ENCODE measurements around the gene ASRGL1.

The ASRGL1 gene

GRCh38 chr11:62430425-62430824, 93.2 kb downstream of the ASRGL1 start:
- Mint-ChIP-seq H3K4me3 (no peak overlapping the region), H3K9me3 (no peaks in the 10 kb centered on the region), H3K27me3 (no peaks in the 10 kb centered on the region), H3K27ac (no peak overlapping the region), H3K36me3 (ENCODE audit: low read depth) (no peaks in the 10 kb centered on the region), H3K4me1 (ENCODE audit: low read depth) (peaks cover 50% of the 10 kb centered on the region)
- no peak for DNase-seq

- Mint-ChIP-seq H3K4me1 (ENCODE audit: low read depth) (peaks cover 53% of the 10 kb centered on the region), H3K4me3 (no peak overlapping the region), H3K9me3 (no peaks in the 10 kb centered on the region), H3K36me3 (ENCODE audit: low read depth) (no peaks in the 10 kb centered on the region), H3K27ac (no peak overlapping the region), H3K27me3 (no peaks in the 10 kb centered on the region)
- DNase-seq: no peak
Observed at GRCh38 chr11:62431171-62431901, 94.1 kb downstream of the ASRGL1 start.

GRCh38 chr11:62432695-62433094, 95.4 kb downstream of the ASRGL1 start:
- Mint-ChIP-seq H3K9me3 (no peaks in the 10 kb centered on the region), H3K27me3 (no peaks in the 10 kb centered on the region), H3K36me3 (ENCODE audit: low read depth) (no peaks in the 10 kb centered on the region), H3K4me1 (ENCODE audit: low read depth) (peaks cover 41% of the 10 kb centered on the region), H3K4me3 (no peak overlapping the region), H3K27ac (no peak overlapping the region)
- no peak for DNase-seq

GRCh38 chr11:62433141-62433903, 96.1 kb downstream of the ASRGL1 start:
- no peak overlapping the region for H3K27ac Mint-ChIP-seq
- no peak for DNase-seq
- no peaks in the 10 kb centered on the region for H3K36me3 Mint-ChIP-seq (ENCODE audit: low read depth)
- H3K4me3 Mint-ChIP-seq: no peak overlapping the region
- H3K4me1 Mint-ChIP-seq (ENCODE audit: low read depth): peaks cover 36% of the 10 kb centered on the region
- H3K27me3 Mint-ChIP-seq: no peaks in the 10 kb centered on the region
- H3K9me3 Mint-ChIP-seq: no peaks in the 10 kb centered on the region

GRCh38 chr11:62433904-62434276, 96.6 kb downstream of the ASRGL1 start:
- peaks cover 30% of the 10 kb centered on the region for H3K4me1 Mint-ChIP-seq (ENCODE audit: low read depth)

GRCh38 chr11:62435846-62436660, 98.8 kb downstream of the ASRGL1 start:
- Mint-ChIP-seq H3K27ac (no peak overlapping the region), H3K27me3 (no peaks in the 10 kb centered on the region), H3K36me3 (ENCODE audit: low read depth) (no peaks in the 10 kb centered on the region), H3K4me1 (ENCODE audit: low read depth) (peaks cover 20% of the 10 kb centered on the region), H3K4me3 (no peak overlapping the region), H3K9me3 (no peaks in the 10 kb centered on the region)
- no peak for DNase-seq

More at GRCh38 chr11:62433904-62434276, 96.6 kb downstream of the ASRGL1 start:
- Mint-ChIP-seq H3K27ac (no peak overlapping the region), H3K4me3 (no peak overlapping the region), H3K27me3 (no peaks in the 10 kb centered on the region), H3K36me3 (ENCODE audit: low read depth) (no peaks in the 10 kb centered on the region), H3K9me3 (no peaks in the 10 kb centered on the region)
- DNase-seq: no peak

- peaks cover 18% of the 10 kb centered on the region for H3K4me1 Mint-ChIP-seq (ENCODE audit: low read depth)
- no peak overlapping the region for H3K4me3 Mint-ChIP-seq
- no peaks in the 10 kb centered on the region for H3K9me3 Mint-ChIP-seq
- H3K27ac Mint-ChIP-seq: no peak overlapping the region
- DNase-seq: no peak
- no peaks in the 10 kb centered on the region for H3K36me3 Mint-ChIP-seq (ENCODE audit: low read depth)
- no peaks in the 10 kb centered on the region for H3K27me3 Mint-ChIP-seq
Observed at GRCh38 chr11:62437616-62438015, 100.4 kb downstream of the ASRGL1 start.

- H3K27me3 Mint-ChIP-seq: no peaks in the 10 kb centered on the region
- peaks cover 13% of the 10 kb centered on the region for H3K4me1 Mint-ChIP-seq (ENCODE audit: low read depth)
- no peaks in the 10 kb centered on the region for H3K36me3 Mint-ChIP-seq (ENCODE audit: low read depth)
- H3K27ac Mint-ChIP-seq: no peak overlapping the region
- DNase-seq: no peak
- no peaks in the 10 kb centered on the region for H3K9me3 Mint-ChIP-seq
- no peak overlapping the region for H3K4me3 Mint-ChIP-seq
Observed at GRCh38 chr11:62438641-62439040, 101.4 kb downstream of the ASRGL1 start.

- Mint-ChIP-seq H3K9me3 (no peaks in the 10 kb centered on the region), H3K36me3 (ENCODE audit: low read depth) (no peaks in the 10 kb centered on the region), H3K27ac (no peak overlapping the region), H3K4me1 (ENCODE audit: low read depth) (peaks cover 15% of the 10 kb centered on the region), H3K27me3 (peaks cover 12% of the 10 kb centered on the region), H3K4me3 (no peak overlapping the region)
- no peak for DNase-seq
Observed at GRCh38 chr11:62439785-62440602, 102.7 kb downstream of the ASRGL1 start.

All from activated T-cell treated with anti-CD3 and anti-CD28 coated beads, Interleukin-2, amount 50 U/mL, for 24 hours (primary cell).